NCI-H2081 treated with DMSO at 0.1 percent for 48 hours (cell line): Measurements from ENCODE around the gene NELL1.

Experiments used
- DNase-seq: peaks from one replicate; lab custom pipeline; 2025; lab: John Stamatoyannopoulos, UW

NELL1 gene

DNA sequence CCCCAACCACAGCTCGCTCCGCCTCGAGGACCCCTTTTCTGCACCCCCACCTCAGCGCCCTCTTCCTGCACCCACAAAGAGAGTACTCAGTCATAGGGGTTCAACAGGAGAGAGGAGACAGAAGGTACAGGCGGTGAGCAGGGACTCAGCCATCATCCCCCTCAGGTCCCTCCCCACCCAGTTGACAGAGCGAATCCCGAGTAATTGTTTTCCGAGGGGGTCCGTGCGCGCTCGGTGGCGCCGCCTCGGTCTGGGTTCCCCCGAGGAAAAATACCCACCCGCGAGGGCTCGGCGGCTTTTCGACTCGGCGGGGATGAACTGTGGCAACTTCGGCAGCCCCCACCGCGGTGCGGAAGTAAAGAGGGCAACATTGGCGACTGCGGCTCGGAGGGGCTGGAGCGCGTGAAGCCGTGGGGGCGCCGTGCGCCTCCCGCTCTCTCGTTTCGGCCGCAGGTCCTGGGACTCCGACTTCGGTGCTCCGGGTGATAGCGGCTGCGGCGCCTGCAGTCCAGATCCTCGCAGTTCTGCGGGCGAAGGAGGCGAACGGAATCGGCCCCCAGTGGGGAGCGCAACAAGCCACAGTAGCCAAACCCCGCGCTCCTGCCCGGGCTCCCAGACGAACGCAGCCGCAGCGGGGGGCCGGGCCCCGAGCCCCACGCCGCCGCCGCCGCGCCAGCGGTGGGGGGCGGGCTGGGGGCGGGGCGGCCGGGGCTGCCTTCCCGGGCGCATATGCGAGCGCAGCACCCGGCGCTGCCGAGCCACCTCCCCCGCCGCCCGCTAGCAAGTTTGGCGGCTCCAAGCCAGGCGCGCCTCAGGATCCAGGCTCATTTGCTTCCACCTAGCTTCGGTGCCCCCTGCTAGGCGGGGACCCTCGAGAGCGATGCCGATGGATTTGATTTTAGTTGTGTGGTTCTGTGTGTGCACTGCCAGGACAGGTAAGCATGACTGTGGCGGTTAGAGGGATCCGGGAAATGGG, at the start of gene NELL1:
Gene NELL1, plus strand, starts transcription at position 743 of the 976 bp plus-strand sequence.
- no peak for DNase-seq

DNA sequence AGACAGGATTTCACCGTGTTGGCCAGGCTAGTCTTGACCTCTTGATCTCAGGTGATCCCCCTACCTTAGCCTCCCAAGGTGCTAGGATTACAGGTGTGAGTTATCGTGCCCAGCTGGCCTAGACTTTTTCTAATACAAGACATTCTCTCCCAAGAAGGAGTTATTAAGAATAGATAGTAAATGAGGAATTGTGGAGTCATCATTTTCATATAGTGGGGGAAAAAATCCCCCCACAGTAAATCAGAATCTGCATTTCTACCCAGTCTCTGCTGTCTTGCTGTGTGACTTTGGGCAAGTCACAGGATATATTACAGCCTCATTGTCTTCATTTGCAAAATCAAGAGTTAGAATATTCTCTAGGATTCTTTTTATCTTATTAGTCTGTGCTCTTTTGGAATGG, 48.4 kb upstream of the NELL1 start:
- DNase-seq: no peak

DNA sequence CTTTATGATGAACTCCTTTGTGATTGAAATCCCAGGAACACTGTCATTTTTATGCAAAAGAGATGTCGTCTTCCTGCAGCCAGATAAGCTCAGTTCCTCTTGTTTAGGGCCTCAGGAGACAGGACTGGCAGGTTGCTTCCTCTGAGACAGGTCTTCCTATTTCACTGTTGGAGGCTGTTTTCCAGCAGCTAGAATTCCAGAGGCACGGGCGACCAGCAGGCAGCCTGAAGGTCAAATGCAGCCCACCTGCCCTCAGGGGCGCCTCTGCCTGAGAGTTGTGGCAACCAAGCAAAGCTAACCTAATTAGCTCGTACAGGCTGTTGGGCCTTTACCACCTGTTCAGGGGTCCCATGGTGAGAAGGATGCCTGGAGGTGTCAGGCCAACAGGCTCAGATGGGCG, 47.7 kb upstream of the NELL1 start:
- DNase-seq: no peak

DNA sequence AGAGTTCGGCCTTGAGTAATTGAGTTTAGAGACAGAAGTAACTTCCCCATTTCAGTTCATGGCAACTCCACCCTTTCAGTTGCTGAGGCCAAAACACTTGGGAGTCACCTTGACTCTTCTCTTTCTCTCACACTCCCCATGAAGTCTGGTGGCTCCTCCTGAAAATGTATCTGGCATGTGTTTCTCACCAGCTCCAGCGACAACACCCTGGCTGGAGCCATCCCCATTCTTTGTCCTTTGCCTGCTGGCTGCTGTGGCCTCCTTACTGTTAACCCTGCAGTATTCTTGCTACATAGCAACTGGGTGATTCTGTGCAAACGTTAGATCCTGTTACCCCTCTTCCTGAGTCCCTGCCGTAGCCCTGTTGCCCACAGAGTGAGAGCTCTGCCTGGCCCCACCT, 46.1 kb upstream of the NELL1 start:
- DNase-seq: no peak

DNA sequence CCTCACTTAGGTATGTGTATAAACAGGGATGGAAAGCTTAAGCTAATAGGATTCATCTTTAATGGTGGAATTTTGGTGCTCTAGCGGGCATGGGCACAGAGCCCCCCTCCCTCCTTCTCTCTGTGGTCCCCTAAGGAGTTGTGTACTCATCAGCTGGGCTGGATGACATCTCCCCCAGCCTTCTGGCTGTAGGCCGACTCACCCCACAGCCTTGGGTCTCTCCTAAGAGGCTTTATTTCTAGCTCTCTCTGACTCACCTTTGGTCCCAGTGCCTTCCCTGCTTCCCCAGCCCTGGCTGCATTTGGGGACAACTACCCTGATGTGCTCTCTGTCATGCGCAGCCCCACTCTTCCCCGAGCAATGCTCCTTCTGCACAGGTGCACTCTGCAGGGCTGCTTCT, 43.1 kb upstream of the NELL1 start:
- DNase-seq: no peak

DNA sequence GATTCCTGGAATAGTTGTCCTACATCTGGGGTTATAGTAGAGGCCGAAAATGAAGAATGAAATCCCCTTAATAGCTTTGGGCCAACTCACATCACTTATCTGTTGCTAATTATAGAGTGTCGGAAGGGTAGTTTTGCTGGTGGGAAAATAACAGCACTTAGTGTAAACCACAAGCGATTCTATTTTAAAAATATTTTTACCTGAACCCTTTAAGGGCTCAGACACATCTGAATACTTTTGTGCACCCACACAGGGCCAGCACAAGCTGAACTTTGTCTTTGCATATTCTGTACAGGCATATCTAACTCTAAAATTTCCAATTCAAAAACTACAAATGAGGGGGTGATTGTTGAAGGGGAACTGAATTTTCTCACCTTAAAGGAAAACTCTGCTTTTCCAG, 42.4 kb upstream of the NELL1 start:
- no peak for DNase-seq

DNA sequence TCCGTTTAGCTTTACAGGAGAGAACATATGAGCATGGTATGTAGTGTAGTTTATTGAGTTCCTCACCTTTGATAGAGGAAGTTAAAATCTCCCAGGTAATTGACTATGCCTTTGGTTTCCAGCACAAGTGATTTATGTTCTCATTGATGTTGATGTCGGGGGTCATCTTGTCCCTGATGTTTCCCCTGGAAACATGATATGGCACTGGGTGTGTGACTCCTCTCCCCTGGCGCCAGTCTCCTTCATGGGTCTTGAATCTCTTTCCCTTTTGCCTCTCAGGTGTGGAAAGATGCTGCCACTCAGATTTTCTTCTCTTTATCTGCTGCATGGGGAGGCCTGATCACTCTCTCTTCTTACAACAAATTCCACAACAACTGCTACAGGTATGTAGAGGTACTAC, 41.7 kb upstream of the NELL1 start:
- no peak for DNase-seq

DNA sequence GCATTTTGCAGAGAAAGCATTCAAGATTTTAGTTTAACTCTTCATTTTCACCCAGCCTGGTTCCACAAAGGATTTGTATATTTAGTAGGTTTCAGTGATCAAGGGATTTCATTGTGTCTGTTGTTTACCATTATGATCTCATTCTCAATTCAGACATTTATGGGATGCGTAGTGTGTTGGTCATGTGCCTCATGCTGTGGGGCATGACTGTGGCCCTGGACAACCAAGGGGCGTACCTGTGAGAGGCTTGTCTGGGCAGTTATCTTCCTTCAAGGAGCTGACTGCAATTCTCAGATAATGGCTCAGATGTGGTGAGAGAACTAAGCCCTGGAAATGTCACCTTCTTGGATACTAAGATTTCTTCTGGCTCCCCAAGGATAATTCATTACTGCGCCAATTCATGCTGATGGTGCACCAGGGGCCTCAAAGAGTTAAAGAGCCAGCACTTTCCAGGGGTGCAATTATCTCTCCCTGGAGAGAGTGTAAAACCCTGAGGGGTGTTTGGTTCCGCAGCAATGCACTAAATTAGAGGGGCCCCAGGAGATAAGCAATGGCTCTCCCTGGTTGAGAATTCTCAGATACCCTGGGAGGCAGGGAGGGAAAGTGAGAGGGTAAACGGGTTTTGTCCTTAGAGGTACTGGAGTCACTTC, 37.7 kb upstream of the NELL1 start:
- no peak for DNase-seq

DNA sequence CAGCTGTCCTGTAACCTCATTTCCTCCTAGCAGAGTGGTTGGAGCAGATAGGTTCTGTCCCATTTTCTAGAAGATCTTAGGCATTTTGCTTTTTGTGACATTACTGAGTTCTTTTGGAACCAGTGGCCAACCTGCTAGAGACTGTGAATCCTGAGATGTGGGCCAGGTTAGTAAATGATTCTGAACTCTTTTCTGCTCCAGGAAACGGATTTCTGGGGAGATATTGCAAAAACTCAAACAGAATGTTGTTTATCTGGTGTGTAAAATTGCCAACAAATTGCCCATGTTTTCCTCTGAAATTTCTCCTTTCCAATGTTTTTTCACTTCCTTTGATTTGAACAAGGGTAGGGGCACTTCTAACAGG, 37.2 kb upstream of the NELL1 start:
- DNase-seq: no peak

DNA sequence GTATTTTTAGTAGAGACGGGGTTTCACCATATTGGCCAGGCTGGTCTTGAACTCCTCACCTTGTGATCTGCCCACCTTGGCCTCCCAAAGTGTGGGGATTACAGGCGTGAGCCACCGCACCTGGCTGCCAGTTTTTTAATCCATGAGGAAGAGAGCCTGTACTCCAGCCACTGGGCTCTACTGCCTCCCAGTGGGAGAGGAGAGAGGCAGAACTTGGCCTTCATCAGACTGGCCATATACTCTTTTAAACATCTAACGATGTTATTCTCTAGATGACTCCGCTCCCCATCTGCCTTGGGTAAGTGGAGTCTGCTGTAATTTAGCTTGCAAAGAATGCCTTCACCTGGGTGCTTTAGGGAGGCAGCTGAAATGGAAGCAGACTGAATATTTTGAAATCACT, 35.3 kb upstream of the NELL1 start:
- DNase-seq: no peak

DNA sequence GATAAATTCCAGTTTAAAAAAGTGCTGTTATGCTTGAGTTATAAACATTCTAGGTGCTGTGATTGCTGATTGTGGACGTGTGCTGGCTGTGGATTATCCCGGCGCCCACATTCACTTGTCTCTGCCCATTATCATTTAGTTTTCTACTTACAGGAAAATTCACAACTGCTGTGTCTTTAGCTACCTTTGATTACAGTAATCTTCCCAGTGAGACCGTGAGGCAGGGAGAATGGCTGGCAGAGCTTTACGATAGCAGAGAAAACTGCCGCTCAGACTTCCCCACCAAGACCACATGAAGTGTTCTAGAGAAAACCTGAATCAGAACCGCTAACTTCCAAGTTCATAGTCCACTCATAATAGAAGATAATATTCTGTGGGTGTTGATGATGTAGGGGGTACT, 34.6 kb upstream of the NELL1 start:
- no peak for DNase-seq

DNA sequence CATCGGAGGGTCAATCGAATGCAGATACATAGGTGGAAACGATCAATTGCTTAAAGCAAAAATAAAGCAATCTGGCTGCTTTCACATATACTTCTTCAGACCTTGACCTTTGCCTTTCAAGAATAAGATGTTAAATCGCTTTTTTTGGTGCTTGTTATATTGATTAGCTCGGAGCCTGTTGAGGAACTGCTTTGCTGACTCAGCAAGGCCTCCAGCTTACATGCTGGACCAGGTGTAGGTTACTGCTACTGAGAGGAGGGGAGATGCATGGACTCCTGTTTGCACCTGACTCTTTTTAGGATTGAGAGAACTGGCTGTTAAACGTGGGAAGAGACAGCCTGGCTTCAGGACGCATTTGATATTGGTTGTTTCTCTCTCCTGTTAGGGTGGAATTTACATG, 31.3 kb upstream of the NELL1 start:
- DNase-seq: no peak

DNA sequence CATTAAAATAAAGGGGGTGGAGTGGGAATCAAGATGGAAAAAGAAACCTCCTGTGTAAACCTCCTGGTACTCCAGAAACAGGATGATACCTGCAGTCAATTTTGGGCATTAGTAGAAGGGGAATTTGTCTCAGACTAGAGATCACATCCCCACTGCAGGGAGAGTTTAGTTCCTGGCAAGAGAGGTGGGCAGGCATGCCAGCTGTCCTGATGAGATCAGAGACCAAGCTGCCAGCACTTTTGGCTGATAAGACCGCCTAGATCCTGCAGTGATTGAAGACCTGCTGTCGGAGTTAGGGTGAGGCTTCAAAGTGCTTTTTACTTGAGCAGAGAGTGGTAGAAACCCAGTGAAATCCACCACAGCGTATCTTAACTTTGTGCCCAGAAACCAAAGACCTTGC, 29.7 kb upstream of the NELL1 start:
- DNase-seq: no peak

DNA sequence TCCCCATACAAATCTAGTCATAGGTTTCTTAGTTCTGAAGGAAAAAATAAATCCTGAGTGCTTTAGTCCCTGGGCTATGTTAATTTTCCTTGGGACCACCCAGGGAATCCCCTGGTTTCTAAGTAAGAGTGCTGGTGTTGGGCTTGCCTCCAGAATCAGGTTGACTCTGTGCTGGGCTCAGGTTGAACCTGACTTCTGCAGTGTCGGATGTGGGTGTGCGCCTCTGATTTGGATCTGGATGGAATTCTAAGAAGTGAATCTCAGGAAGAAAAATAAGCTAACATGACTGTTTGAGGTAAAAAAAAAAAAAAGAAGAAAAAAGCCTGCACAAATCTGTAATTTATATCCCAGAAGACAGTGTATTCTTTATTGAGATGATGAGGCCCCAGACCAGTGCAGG, 29.0 kb upstream of the NELL1 start:
- no peak for DNase-seq

DNA sequence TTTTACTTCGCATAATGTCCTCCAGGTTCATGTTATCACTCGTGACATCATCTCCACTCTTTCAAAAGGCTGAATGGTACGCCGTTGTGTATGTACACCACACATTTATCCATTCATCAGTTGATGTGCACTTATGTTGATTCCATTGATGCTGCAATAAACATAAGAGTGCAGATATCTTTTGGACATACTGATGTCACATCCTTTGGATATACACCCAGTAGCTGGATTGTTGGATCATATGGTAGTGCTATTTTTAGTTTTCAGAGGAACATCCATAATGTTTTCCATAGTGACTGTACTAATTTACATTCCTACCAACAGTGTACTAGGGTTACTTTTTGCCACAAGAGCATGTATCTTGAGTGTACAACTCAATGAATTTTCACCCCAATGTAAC, 25.0 kb upstream of the NELL1 start:
- DNase-seq: no peak

DNA sequence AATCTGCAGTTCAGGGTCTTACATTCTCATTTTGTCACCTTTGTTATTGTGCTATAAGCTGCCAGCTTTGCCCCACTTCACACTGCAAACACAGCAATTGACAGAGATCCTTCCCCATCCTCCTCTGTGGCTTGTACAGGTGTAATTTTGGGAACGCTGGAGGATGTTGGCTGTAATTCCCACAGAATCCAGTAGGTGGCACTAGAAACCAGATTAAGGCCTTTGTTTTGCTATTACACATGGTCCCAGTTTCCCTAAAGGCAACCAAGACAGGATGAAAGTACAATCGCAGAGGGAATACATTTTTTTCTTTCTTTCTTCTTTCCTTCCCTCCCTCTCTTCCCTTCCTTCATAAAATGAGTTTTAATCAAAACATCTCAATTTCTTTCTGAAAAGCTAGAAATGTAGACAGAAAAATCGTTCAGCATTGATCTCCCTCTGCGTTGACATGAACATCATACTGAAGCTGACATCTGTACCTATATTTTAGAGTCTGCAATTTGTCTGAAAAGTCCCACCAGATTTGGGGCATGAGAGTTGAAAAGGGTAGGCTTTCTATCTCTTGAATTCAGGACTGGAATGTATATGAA, 21.3 kb upstream of the NELL1 start:
- no peak for DNase-seq

DNA sequence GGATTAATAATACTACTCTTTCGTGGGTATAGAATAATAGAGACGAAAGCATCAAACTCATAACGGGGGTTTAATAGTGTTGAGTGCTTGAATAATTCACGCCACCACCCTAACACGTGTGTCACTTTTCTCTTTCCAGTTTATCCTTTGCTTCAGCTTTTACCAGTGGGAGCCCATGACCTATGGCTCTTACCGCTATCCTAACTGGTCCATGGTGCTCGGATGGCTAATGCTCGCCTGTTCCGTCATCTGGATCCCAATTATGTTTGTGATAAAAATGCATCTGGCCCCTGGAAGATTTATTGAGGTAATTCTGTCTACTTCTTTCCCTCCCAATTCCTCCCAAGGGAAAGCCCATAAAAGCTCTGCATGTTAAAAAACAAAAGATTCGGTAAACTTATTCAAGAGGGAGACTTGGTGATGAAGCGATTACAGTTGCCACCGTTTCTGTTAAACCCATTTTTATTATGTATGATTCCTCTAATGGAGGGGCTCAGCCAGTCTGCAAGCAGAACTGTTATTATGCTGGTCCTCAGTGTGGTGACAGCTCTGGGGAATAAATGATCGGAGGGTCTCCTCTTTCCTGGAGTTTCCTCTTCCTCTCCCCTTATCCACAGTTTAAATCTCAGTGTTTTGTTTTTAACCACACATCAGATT, 17.1 kb upstream of the NELL1 start:
- DNase-seq: no peak

DNA sequence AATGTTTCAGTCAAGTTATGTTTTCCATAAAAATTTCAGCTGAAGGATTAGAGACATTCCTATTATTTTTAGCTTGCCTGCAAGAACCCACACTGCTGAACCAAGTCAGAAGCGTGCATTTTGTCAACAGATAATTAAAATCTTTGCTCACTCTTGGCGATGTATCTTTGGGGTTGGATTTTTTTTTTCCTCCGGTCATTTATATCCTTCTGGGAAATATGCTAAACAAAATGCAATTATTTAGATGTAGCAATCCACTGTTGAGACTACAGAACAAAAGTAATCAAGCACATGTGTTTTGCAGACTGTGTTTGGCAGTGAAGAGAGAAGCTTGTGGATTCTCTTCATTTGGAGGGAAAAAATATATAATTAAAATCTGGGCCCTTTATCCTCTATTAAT, 15.3 kb upstream of the NELL1 start:
- no peak for DNase-seq

DNA sequence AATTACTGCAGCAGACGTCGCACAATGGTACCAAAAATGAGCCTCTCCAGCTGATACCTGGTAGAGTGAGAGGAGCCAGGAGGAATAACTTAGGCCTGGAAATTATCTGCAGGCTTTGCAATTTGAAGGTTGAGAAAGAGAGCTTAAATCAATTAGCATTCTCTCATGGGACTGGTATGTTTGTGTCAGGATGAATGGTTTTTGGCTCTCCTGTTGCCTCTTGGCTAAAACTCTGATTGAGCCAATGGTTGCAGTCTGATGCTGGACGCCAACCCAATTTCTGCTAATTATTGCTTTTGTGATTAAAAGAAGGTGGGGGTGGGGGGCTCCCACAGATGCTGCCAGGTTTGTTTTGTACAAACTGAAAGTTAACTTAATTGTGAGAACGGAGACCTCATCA, 12.5 kb upstream of the NELL1 start:
- DNase-seq: no peak

DNA sequence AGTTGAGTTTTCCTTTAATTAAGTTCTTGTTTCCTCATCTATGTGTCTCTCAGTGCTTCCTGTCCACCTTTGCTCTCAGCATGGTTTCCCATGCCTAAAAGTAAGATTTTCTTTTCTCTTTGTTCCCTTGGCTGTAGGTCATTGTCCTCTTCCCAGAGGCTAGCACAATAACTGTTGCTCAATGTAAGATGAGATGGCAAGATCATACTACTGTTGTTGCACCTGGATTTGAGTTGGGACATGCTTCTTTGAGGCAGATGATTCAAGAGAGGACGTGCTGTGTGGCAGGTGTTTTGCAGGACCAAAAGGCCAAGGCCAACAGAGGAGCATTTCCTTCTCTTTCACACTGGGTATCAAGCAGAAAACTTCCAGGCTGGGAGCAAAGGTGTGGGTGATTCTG, 11.3 kb upstream of the NELL1 start:
- no peak for DNase-seq

DNA sequence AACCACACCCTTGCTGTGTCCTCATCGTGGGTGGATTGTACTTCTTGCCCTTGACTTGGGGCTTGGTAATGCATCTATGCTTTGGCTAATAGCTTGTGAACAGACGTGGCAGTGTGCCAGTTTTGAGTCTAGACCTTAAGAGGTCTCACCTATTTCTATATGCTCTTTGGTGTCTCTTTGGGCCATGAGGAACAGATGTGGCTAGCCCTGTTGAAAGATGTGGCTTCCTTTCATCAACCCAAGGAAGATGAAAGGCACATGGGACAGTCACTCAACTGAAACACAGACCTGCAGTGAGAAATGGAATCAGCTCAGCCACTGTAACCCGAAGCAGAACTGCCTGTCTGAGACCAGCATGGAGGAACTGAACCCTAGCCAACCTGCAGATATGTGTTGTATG, 7.9 kb upstream of the NELL1 start:
- DNase-seq: no peak

DNA sequence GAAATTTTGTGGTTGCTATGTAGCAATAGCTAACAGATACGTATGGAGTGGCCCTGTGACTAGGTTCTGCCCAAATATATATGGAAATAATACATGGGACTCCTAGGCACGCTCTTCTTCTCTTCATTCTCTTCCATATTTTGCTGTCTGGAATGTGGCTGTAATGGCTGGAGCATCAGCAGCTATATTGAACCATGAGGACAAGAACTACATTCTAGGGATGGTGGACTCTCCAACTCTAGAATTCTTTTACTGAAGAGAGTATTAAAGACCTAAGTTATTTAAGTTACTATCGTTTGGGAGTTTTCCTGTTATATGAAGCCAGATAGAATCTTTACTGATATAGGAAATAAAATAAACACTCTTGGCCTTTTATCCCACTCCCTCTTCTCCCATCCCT, 7.5 kb upstream of the NELL1 start:
- no peak for DNase-seq
